PC-9 (cell line): ENCODE measurements around the gene MAL.

Experiments used
- CTCF ChIP-seq: fragments of 200-600 bp; sonication (generic); conservative IDR thresholded peaks from 2 replicates; pipeline ENCODE4 v1.6.1; 2017; ENCODE audit warnings: mixed run types, antibody characterized with exemption, mild to moderate bottlenecking, moderate library complexity
- EZH2 ChIP-seq: fragments of 200-600 bp; sonication (generic); IDR thresholded peaks from 2 replicates; pipeline ENCODE4 v1.8.0; 2017; ENCODE audit warnings: antibody characterized with exemption, low read depth

- TF ChIP-seq CTCF: no peak
- TF ChIP-seq EZH2: no peak
Observed at GRCh38 chr2:95077861-95078603, 52.5 kb downstream of the MAL start.
